Astrocyte of the hippocampus (primary cell): ENCODE results near the gene GRID2.

Source experiments
- DNase-seq: peaks from one replicate; pipeline ENCODE4 v3.0.0; 2011; ENCODE audit warnings: low read depth, low spot score

The GRID2 gene

GRCh38 chr4:92679149-92679548 is 375.4 kb downstream of the GRID2 start:
- no peak for DNase-seq

- no peak for DNase-seq
These were observed 410.9 kb downstream of the GRID2 start for GRCh38 chr4:92714640-92715039.

GRCh38 chr4:92733231-92733630 is 429.5 kb downstream of the GRID2 start:
- DNase-seq, result no peak

- no peak for DNase-seq
These were observed 431.4 kb downstream of the GRID2 start for GRCh38 chr4:92735025-92735665.

GRCh38 chr4:92760433-92760832 is 456.7 kb downstream of the GRID2 start:
- no peak for DNase-seq

GRCh38 chr4:92776080-92776479 is 472.3 kb downstream of the GRID2 start:
- DNase-seq, result no peak

GRCh38 chr4:92789741-92790140 is 486.0 kb downstream of the GRID2 start:
- no peak for DNase-seq

- DNase-seq, result peak; percentile 3
These were observed 488.2 kb downstream of the GRID2 start for GRCh38 chr4:92791871-92792440.

GRCh38 chr4:92809381-92809780 is 505.6 kb downstream of the GRID2 start:
- DNase-seq, result no peak

GRCh38 chr4:92812652-92813051 is 508.9 kb downstream of the GRID2 start:
- DNase-seq, result no peak

GRCh38 chr4:92814677-92815076 is 510.9 kb downstream of the GRID2 start:
- no peak for DNase-seq

- no peak for DNase-seq
These were observed 521.5 kb downstream of the GRID2 start for GRCh38 chr4:92825256-92825655.

- no peak for DNase-seq
These were observed 522.0 kb downstream of the GRID2 start for GRCh38 chr4:92825791-92826190.

- DNase-seq, result no peak
These were observed 527.0 kb downstream of the GRID2 start for GRCh38 chr4:92830771-92831170.

GRCh38 chr4:92840880-92841279 is 537.1 kb downstream of the GRID2 start:
- DNase-seq, result no peak

GRCh38 chr4:92843784-92844183 is 540.0 kb downstream of the GRID2 start:
- no peak for DNase-seq

- no peak for DNase-seq
These were observed 543.3 kb downstream of the GRID2 start for GRCh38 chr4:92847026-92847425.

GRCh38 chr4:92862509-92862908 is 558.7 kb downstream of the GRID2 start:
- DNase-seq, result no peak

- DNase-seq, result peak; percentile 8
These were observed 560.3 kb downstream of the GRID2 start for GRCh38 chr4:92864096-92864495.

GRCh38 chr4:92872604-92873003 is 568.8 kb downstream of the GRID2 start:
- DNase-seq, result no peak

- peak; percentile 3 for DNase-seq
These were observed 581.9 kb downstream of the GRID2 start for GRCh38 chr4:92885632-92886031.

GRCh38 chr4:92952426-92952825 is 648.7 kb downstream of the GRID2 start:
- no peak for DNase-seq

GRCh38 chr4:92952897-92953296 is 649.1 kb downstream of the GRID2 start:
- DNase-seq, result no peak

GRCh38 chr4:92953462-92953861 is 649.7 kb downstream of the GRID2 start:
- no peak for DNase-seq
